Transverse colon (tissue), 4 donors: ENCODE results near the gene PRR9. TPM values are rescaled to one million over a fixed set of nuclear protein-coding genes. Genes with fewer than 3 reads are reported as not detected.

ENCODE experiments used
- DNase-seq: peaks from one replicate; pipeline ENCODE4 v3.0.0-alpha.2; 2019
- H3K27ac ChIP-seq, 4 donors: fragments of 200-600 bp; sonication (generic); 2 replicates each; pipeline ENCODE4 v1.5.1; 2016 to 2018; ENCODE audit warnings: inconsistent platforms in 4 of 4
- H3K27me3 ChIP-seq: fragments of 200-600 bp; sonication (generic); 2 replicates; pipeline ENCODE4 v1.5.1; 2017; ENCODE audit warnings: inconsistent platforms
- H3K36me3 ChIP-seq, 4 donors: fragments of 200-600 bp; sonication (generic); 2 replicates each; pipeline ENCODE4 v1.5.1; 2017 to 2019; ENCODE audit warnings: inconsistent platforms in 4 of 4
- H3K4me1 ChIP-seq, 4 donors: fragments of 200-600 bp; sonication (generic); 2 replicates each; pipeline ENCODE4 v1.5.1; 2017 to 2020; ENCODE audit warnings: inconsistent platforms in 4 of 4
- H3K4me3 ChIP-seq, 4 donors: fragments of 200-600 bp; sonication (generic); 1 replicate in 1 of 4; 2 replicates in 3 of 4; pipeline versions ENCODE4 v1.5.1 to v1.6.1; 2017 to 2019; ENCODE audit warnings: inconsistent platforms in 4 of 4
- H3K9me3 ChIP-seq, 2 donors: fragments of 200-600 bp; sonication (generic); 2 replicates each; pipeline ENCODE4 v1.5.1; 2017 to 2019; ENCODE audit warnings: inconsistent platforms in 2 of 2
- EP300 ChIP-seq: sonication (generic); formaldehyde crosslinking; IDR thresholded peaks from one replicate; pipeline ENCODE4 v1.6.1; 2017; ENCODE audit warnings: antibody characterized with exemption, low read depth
- POLR2A ChIP-seq: fragments of 450-650 bp; IDR thresholded peaks from one replicate; pipeline ENCODE4 v1.6.1; 2016; ENCODE audit warnings: antibody characterized with exemption, mild to moderate bottlenecking, moderate library complexity
- POLR2AphosphoS5 ChIP-seq, 3 donors: sonication (generic); formaldehyde crosslinking; IDR thresholded peaks; one replicate each; pipeline ENCODE4 v1.6.1; 2016; ENCODE audit warnings: antibody characterized with exemption in 3 of 3
- WGBS, 2 donors: methylation state at CpG; one replicate each; pipeline ENCODE4 v1.1.5; 2018; ENCODE audit warnings: low coverage in 1 of 2; 5-methylcytosine and 5-hydroxymethylcytosine counted together
- in situ Hi-C, 4 donors: fragments of 200-750 bp; cut with MboI; loops; one replicate each; pipeline versions ENCODE4 v1.15.0 to v1.15.1; 2017; ENCODE audit warnings: low sequenced_read_pairs in 3 of 4, low pct_ligation_motif_present in 1 of 4, low pct_unique_long_range_greater_than_20kb in 1 of 4
- intact Hi-C: fragments of 100-400 bp; cut with DNase I; formaldehyde crosslinking; loops from one replicate; pipeline ENCODE4 v1.15.1; 2023; ENCODE audit warnings: low total_unique reads
- total RNA-seq, 4 donors: library from RNA; depleted of rRNA; stranded (reverse); fragments of >200 nt; gene quantifications; one replicate each; pipeline ENCODE4 v1.1.0, GENCODE V29; 2016
- TF ChIP-seq, protein P1 (sequence below), 5 experiments: fragments of 200-600 bp in 3 of 5; fragments of 450-650 bp in 2 of 5; sonication (generic) in 3 of 5; IDR thresholded peaks; 1 replicate in 2 of 5; 2 replicates in 3 of 5; pipeline ENCODE4 v1.5.1; 2016 to 2017; ENCODE audit warnings: antibody characterized with exemption in 5 of 5, inconsistent platforms in 3 of 5, mild to moderate bottlenecking in 2 of 5, moderate library complexity in 1 of 5

PRR9 gene
- total RNA-seq, 4 donors from 2014 or later, result not detected

DNA sequence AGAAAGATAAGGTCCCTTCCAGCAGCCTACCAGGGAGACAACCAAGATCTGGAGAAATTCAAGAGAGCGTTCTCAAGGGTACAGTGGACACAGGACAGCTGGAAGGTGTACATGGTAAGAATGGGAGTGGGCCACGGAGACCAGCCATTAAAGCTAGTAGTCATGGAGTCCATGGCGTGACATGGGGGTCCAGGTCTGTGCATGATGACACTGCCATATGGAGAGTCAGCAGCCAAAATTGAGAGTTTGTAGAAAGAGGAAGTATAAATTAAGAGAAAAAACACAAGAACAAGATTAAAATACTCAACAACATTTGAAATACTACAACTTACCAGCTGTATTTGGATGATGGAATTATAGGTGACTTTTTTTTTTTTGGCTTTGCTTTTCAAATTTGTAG is 34.2 kb downstream of the PRR9 start:
- in situ Hi-C loops, result no loop called here

GRCh38 chr1:153251988-153252387 is 34.6 kb downstream of the PRR9 start:
- intact Hi-C loops (no loop called here), in situ Hi-C loops (no loop called here)
- 64 to 80% methylated on average over 4 of the region's 4 CpGs for WGBS, 2 donors
- Histone ChIP-seq H3K9me3 (no peaks in the 10 kb centered on the region), H3K4me1 (no peaks in the 10 kb centered on the region), H3K27me3 (no peaks in the 10 kb centered on the region), H3K27ac (no peak overlapping the region), H3K36me3 (no peaks in the 10 kb centered on the region), H3K4me3 (no peak overlapping the region)
- DNase-seq, result no peak
- TF ChIP-seq, protein P1, sequence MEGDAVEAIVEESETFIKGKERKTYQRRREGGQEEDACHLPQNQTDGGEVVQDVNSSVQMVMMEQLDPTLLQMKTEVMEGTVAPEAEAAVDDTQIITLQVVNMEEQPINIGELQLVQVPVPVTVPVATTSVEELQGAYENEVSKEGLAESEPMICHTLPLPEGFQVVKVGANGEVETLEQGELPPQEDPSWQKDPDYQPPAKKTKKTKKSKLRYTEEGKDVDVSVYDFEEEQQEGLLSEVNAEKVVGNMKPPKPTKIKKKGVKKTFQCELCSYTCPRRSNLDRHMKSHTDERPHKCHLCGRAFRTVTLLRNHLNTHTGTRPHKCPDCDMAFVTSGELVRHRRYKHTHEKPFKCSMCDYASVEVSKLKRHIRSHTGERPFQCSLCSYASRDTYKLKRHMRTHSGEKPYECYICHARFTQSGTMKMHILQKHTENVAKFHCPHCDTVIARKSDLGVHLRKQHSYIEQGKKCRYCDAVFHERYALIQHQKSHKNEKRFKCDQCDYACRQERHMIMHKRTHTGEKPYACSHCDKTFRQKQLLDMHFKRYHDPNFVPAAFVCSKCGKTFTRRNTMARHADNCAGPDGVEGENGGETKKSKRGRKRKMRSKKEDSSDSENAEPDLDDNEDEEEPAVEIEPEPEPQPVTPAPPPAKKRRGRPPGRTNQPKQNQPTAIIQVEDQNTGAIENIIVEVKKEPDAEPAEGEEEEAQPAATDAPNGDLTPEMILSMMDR (IDR thresholded peaks at IDR 0.05), result no peak
- TF ChIP-seq POLR2AphosphoS5 (IDR thresholded peaks at IDR 0.05) (no peak), EP300 (no peak), POLR2A (no peak)

More for the DNA sequence above, 34.2 kb downstream of the PRR9 start:
- TF ChIP-seq EP300 (no peak), POLR2AphosphoS5 (IDR thresholded peaks at IDR 0.05) (no peak), POLR2A (no peak)
- TF ChIP-seq, protein P1 (IDR thresholded peaks at IDR 0.05), result no peak
- H3K27me3 ChIP-seq, result no peaks in the 10 kb centered on the region
- H3K9me3 ChIP-seq, result no peaks in the 10 kb centered on the region
- H3K4me1 ChIP-seq, result no peaks in the 10 kb centered on the region
- DNase-seq, result no peak
- WGBS, 2 donors, result 60 to 88% methylated on average over 1 to 3 of the region's 3 CpGs
- no peak overlapping the region for H3K27ac ChIP-seq
- H3K36me3 ChIP-seq, result no peaks in the 10 kb centered on the region
- H3K4me3 ChIP-seq, result no peak overlapping the region
- intact Hi-C loops, result no loop called here

GRCh38 chr1:153253076-153253475 is 35.7 kb downstream of the PRR9 start:
- Histone ChIP-seq H3K27me3 (no peaks in the 10 kb centered on the region), H3K9me3 (no peaks in the 10 kb centered on the region), H3K4me1 (no peaks in the 10 kb centered on the region), H3K36me3 (no peaks in the 10 kb centered on the region), H3K4me3 (no peak overlapping the region), H3K27ac (no peak overlapping the region)
- TF ChIP-seq, protein P1 (IDR thresholded peaks at IDR 0.05), result no peak
- TF ChIP-seq POLR2A, result no peak
- TF ChIP-seq POLR2AphosphoS5 (IDR thresholded peaks at IDR 0.05), result no peak
- no peak for TF ChIP-seq EP300
- in situ Hi-C loops, result no loop called here
- 50 to 92% methylated on average over 2 of the region's 2 CpGs for WGBS, 2 donors
- intact Hi-C loops, result no loop called here
- DNase-seq, result no peak

DNA sequence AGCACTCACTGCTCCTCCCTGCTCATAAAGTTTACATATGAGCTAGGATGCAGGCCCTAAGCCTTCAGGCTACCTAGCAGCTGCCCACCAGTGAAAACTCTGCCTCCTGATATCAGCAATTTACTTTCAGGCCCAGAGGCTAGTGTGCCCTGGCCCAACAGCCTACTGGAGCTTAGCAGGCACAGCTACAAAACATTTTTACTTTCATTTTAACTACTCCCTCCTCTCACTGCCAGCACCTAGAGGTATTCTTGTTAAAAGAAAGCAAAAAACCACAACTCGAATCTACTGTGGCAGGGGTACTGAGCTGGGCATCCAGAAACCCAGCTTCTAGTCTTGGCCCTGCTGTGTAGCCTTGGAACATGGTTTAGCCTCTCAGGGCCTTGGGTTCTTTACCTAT is 36.3 kb downstream of the PRR9 start:
- Histone ChIP-seq H3K4me3 (no peak overlapping the region), H3K9me3 (no peaks in the 10 kb centered on the region), H3K27me3 (peaks cover 6% of the 10 kb centered on the region), H3K27ac (no peak overlapping the region), H3K4me1 (no peaks in the 10 kb centered on the region), H3K36me3 (no peaks in the 10 kb centered on the region)
- intact Hi-C loops, result no loop called here
- TF ChIP-seq POLR2A, result no peak
- TF ChIP-seq EP300, result no peak
- TF ChIP-seq, protein P1 (IDR thresholded peaks at IDR 0.05), result no peak
- TF ChIP-seq POLR2AphosphoS5 (IDR thresholded peaks at IDR 0.05), result no peak
- in situ Hi-C loops, result no loop called here
- DNase-seq, result no peak
- WGBS, 2 donors, result 35 to 50% methylated on average over 1 of the region's 1 CpG
